ENCODE results near the gene TPX2.

TPX2 gene

GRCh38 chr20:31716351-31716750, 22.7 kb upstream of the TPX2 start:
- Histone ChIP-seq H3K4me1 (peaks cover 0 to 94% (median 82%) of the 10 kb centered on the region in 4 donors), H3K4me3 (peak overlapping the region; percentile 76), H3K27ac (peak overlapping the region; percentile 97 to 99), H3K27me3 (no peaks in the 10 kb centered on the region), H3K9me3 (no peaks in the 10 kb centered on the region), H3K36me3 (peaks cover 0 to 8% (median 6%) of the 10 kb centered on the region in 3 donors)
- TF ChIP-seq CTCF (IDR thresholded peaks at IDR 0.05), result no peak
- intact Hi-C loops (cut with DNase I; ENCODE audit: low total_unique reads), result no loop called here
- no peak for DNase-seq

GRCh38 chr20:31716818-31717477, 22.1 kb upstream of the TPX2 start:
- intact Hi-C loops (cut with DNase I; ENCODE audit: low total_unique reads), result no loop called here
- Histone ChIP-seq H3K9me3 (no peaks in the 10 kb centered on the region), H3K4me3 (peak overlapping the region; percentile 76), H3K27me3 (no peaks in the 10 kb centered on the region), H3K4me1 (peaks cover 0 to 88% (median 79%) of the 10 kb centered on the region in 4 donors), H3K27ac (peak overlapping the region; percentile 97 to 99), H3K36me3 (peaks cover 0 to 13% (median 6%) of the 10 kb centered on the region in 3 donors)
- no peak for TF ChIP-seq CTCF (IDR thresholded peaks at IDR 0.05)
- DNase-seq, result peak in 1 of 2 donors; percentile 53

GRCh38 chr20:31717478-31718201, 21.4 kb upstream of the TPX2 start:
- Histone ChIP-seq H3K4me3 (peak overlapping the region; percentile 76), H3K9me3 (no peaks in the 10 kb centered on the region), H3K27ac (peak overlapping the region; percentile 97 to 99), H3K36me3 (peaks cover 0 to 13% (median 6%) of the 10 kb centered on the region in 3 donors), H3K27me3 (no peaks in the 10 kb centered on the region), H3K4me1 (peaks cover 0 to 82% (median 72%) of the 10 kb centered on the region in 4 donors)
- TF ChIP-seq CTCF (IDR thresholded peaks at IDR 0.05), result no peak
- intact Hi-C loops (cut with DNase I; ENCODE audit: low total_unique reads), result no loop called here
- no peak for DNase-seq

- H3K27me3 ChIP-seq, result no peaks in the 10 kb centered on the region
- no peak for TF ChIP-seq CTCF (IDR thresholded peaks at IDR 0.05)
- H3K36me3 ChIP-seq, result peaks cover 0 to 13% (median 6%) of the 10 kb centered on the region in 3 donors
- peaks cover 0 to 67% (median 60%) of the 10 kb centered on the region in 4 donors for H3K4me1 ChIP-seq
- peak overlapping the region; percentile 76 for H3K4me3 ChIP-seq
- H3K9me3 ChIP-seq, result no peaks in the 10 kb centered on the region
- intact Hi-C loops (cut with DNase I; ENCODE audit: low total_unique reads), result no loop called here
- H3K27ac ChIP-seq, result peak overlapping the region; percentile 97 to 99
- peak in 1 of 2 donors; percentile 43 for DNase-seq
Measured at GRCh38 chr20:31718952-31719643, 20.0 kb upstream of the TPX2 start.

- Histone ChIP-seq H3K27me3 (no peaks in the 10 kb centered on the region), H3K4me1 (peaks cover 0 to 60% (median 53%) of the 10 kb centered on the region in 4 donors), H3K36me3 (peaks cover 0 to 7% (median 6%) of the 10 kb centered on the region in 3 donors), H3K4me3 (peak overlapping the region; percentile 76), H3K27ac (peak overlapping the region; percentile 97 to 99), H3K9me3 (no peaks in the 10 kb centered on the region)
- DNase-seq, result peak in 1 of 2 donors; percentile 72
- intact Hi-C loops (cut with DNase I; ENCODE audit: low total_unique reads), result loop anchor here (10.0 kb wide), 2 partner anchors 155 to 235 kb away; partner anchors contain the start of gene PDRG1
- no peak for TF ChIP-seq CTCF (IDR thresholded peaks at IDR 0.05)
Measured at GRCh38 chr20:31719644-31720485, 19.2 kb upstream of the TPX2 start.

All from tibial artery (tissue), 4 donors.